ENCODE results near the gene ITLN1.
"Not testable (repeated sequence)": the region's sequence is repeated elsewhere in the genome, so short reads cannot be mapped to it uniquely, and the experiment has no call there.

DNA sequence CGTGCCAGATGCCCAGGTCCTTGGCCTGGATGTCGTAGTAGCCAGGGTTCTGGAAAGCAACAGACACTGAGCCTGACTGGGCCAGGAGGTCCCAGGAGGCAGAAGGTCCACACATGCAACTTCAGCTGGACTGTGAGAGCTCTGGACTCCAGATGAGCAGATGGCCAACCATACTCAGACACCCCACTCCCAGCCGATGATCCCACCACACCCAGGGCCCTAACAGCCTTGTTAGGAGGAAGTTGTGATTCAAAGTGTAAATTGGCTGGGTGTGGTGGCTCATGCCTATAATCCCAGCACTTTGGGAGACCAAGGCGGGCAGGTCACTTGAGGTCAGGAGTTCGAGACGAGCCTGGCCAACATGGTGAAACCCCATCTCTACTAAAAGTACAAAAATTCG, 3.7 kb downstream of the ITLN1 start:
- not testable (repeated sequence) for TF ChIP-seq CTCF, POLR2A (IDR thresholded peaks at IDR 0.05)

All from transverse colon (tissue), 3 donors.